Lung microvascular endothelial cell (primary cell): ENCODE measurements around the gene OXCT1. TPM values are rescaled to one million over a fixed set of nuclear protein-coding genes. Genes with fewer than 3 reads are reported as not detected.
"Not testable (repeated sequence)": the region's sequence is repeated elsewhere in the genome, so short reads cannot be mapped to it uniquely, and the experiment has no call there.

Experiments used
- DNase-seq, 2 donors: peaks; one replicate each; pipeline versions ENCODE4 v3.0.0 to v3.0.0-alpha.2; 2010; ENCODE audit warnings: low read depth in 2 of 2
- total RNA-seq: library from RNA; depleted of rRNA; stranded (reverse); fragments of >200 nt; gene quantifications from 2 replicates; pipeline ENCODE4 v1.2.1, GENCODE V29; 2014

OXCT1 gene
- total RNA-seq, 1 donor from 2014 or later, result 12.9 TPM

- DNase-seq, result no peak
Measured at GRCh38 chr5:41728281-41728680, 141.9 kb downstream of the OXCT1 start.

GRCh38 chr5:41722359-41722950 is 147.8 kb downstream of the OXCT1 start:
- DNase-seq, result peak; percentile 8 to 35

- DNase-seq, result no peak
Measured at GRCh38 chr5:41721516-41721915, 148.7 kb downstream of the OXCT1 start.

- DNase-seq, result no peak
Measured at GRCh38 chr5:41716382-41716781, 153.8 kb downstream of the OXCT1 start.

GRCh38 chr5:41714446-41714845 is 155.8 kb downstream of the OXCT1 start:
- not testable (repeated sequence) for DNase-seq

GRCh38 chr5:41708604-41708940 is 161.7 kb downstream of the OXCT1 start:
- DNase-seq, result no peak

- DNase-seq, result peak; percentile 68 to 75
Measured at GRCh38 chr5:41707853-41708603, 162.2 kb downstream of the OXCT1 start.

GRCh38 chr5:41695920-41696582 is 174.2 kb downstream of the OXCT1 start:
- peak in 1 of 2 donors; percentile 36 for DNase-seq

- DNase-seq, result no peak
Measured at GRCh38 chr5:41686767-41687166, 183.5 kb downstream of the OXCT1 start.

GRCh38 chr5:41686191-41686590 is 184.0 kb downstream of the OXCT1 start:
- peak; percentile 11 to 41 for DNase-seq

GRCh38 chr5:41683181-41683580 is 187.0 kb downstream of the OXCT1 start:
- no peak for DNase-seq

- DNase-seq, result no peak
Measured at GRCh38 chr5:41682641-41683040, 187.6 kb downstream of the OXCT1 start.

- DNase-seq, result no peak
Measured at GRCh38 chr5:41681840-41682239, 188.4 kb downstream of the OXCT1 start.

Other genes starting within 250 kb of the OXCT1 start
- 8.9 and 10.7 TPM in 2 replicates for gene RIMOC1, start 33.9 kb upstream of the OXCT1 start, total RNA-seq
- gene FBXO4, start 54.9 kb upstream of the OXCT1 start, total RNA-seq, result 5.2 and 7.2 TPM in 2 replicates